Esophagus squamous epithelium (tissue), 5 donors: ENCODE results near the gene CHRNG. TPM values are rescaled to one million over a fixed set of nuclear protein-coding genes. Genes with fewer than 3 reads are reported as not detected.
"Not testable (repeated sequence)": the region's sequence is repeated elsewhere in the genome, so short reads cannot be mapped to it uniquely, and the experiment has no call there.

Experiments used
- DNase-seq: peaks from one replicate; lab custom pipeline; 2025; lab: John Stamatoyannopoulos, UW
- H3K27ac ChIP-seq, 4 donors: fragments of 200-600 bp; sonication (generic); one replicate each; pipeline ENCODE4 v1.5.1; 2016 to 2019; ENCODE audit warnings: mild to moderate bottlenecking in 1 of 4
- H3K27me3 ChIP-seq, 4 donors: fragments of 200-600 bp; sonication (generic); 1 replicate in 3 of 4; 2 replicates in 1 of 4; pipeline versions ENCODE4 v1.5.1 to v1.6.0; 2017 to 2021; ENCODE audit warnings: antibody characterized with exemption in 1 of 4
- H3K36me3 ChIP-seq, 3 donors: fragments of 200-600 bp; sonication (generic); one replicate each; pipeline ENCODE4 v1.5.1; 2016 to 2019
- H3K4me1 ChIP-seq, 3 donors: fragments of 200-600 bp; sonication (generic); one replicate each; pipeline ENCODE4 v1.5.1; 2017 to 2019
- H3K4me3 ChIP-seq, 4 donors: fragments of 200-600 bp; sonication (generic); 1 replicate in 3 of 4; 2 replicates in 1 of 4; pipeline ENCODE4 v1.5.1; 2016 to 2019; ENCODE audit warnings: mild to moderate bottlenecking in 2 of 4, moderate library complexity in 1 of 4
- H3K9me3 ChIP-seq, 3 donors: fragments of 200-600 bp; sonication (generic); one replicate each; pipeline ENCODE4 v1.5.1; 2016 to 2019
- POLR2A ChIP-seq, 4 donors: fragments of 450-650 bp; IDR thresholded peaks; one replicate each; pipeline ENCODE4 v1.6.1; 2017; ENCODE audit warnings: antibody characterized with exemption in 4 of 4, mild to moderate bottlenecking in 4 of 4, moderate library complexity in 3 of 4
- WGBS, 2 donors: methylation state at CpG; one replicate each; pipeline ENCODE4 v1.1.5; 2018; 5-methylcytosine and 5-hydroxymethylcytosine counted together
- intact Hi-C: fragments of 100-400 bp; cut with DNase I; formaldehyde crosslinking; loops from one replicate; pipeline ENCODE4 v1.15.0; 2022
- total RNA-seq, 4 donors: library from RNA; depleted of rRNA; stranded (reverse); fragments of >200 nt; gene quantifications; one replicate each; pipeline ENCODE4 v1.1.0, GENCODE V29; 2016
- TF ChIP-seq, protein P1 (sequence below), 6 experiments: fragments of 450-650 bp in 4 of 6; fragments of 200-600 bp in 2 of 6; sonication (generic) in 2 of 6; IDR thresholded peaks; one replicate each; pipeline ENCODE4 v1.5.1; 2016 to 2019; ENCODE audit warnings: antibody characterized with exemption in 6 of 6, mild to moderate bottlenecking in 4 of 6, moderate library complexity in 4 of 6
- donor health status: DM: yes; HTN: yes; CAD: no.

The CHRNG gene
- total RNA-seq, 4 donors from 2014 or later, result not detected

DNA sequence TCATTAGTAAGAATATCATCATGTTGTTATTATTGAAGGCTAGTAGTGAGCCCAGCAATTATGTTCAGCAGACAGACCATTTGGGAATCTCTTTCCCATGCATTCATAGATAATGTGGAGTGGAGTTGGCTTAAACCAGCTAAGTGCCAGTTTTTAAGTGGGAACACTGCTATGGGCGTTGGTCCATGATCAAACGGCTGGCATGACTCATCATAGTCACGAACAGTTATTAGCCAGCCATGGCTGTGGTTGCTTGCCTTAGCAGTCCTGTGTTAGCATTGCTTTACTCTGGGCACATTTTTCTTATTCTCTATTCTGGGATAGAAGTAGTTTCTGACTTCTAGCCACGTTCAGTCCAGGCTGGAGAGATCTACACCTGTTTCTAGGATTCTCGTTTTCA is 28.7 kb downstream of the CHRNG start:
- intact Hi-C loops, result no loop called here
- H3K27ac ChIP-seq, result peak overlapping the region in 3 of 4 donors; percentile 4 to 42 (median 19)
- H3K9me3 ChIP-seq, result no peaks in the 10 kb centered on the region
- TF ChIP-seq, protein P1, sequence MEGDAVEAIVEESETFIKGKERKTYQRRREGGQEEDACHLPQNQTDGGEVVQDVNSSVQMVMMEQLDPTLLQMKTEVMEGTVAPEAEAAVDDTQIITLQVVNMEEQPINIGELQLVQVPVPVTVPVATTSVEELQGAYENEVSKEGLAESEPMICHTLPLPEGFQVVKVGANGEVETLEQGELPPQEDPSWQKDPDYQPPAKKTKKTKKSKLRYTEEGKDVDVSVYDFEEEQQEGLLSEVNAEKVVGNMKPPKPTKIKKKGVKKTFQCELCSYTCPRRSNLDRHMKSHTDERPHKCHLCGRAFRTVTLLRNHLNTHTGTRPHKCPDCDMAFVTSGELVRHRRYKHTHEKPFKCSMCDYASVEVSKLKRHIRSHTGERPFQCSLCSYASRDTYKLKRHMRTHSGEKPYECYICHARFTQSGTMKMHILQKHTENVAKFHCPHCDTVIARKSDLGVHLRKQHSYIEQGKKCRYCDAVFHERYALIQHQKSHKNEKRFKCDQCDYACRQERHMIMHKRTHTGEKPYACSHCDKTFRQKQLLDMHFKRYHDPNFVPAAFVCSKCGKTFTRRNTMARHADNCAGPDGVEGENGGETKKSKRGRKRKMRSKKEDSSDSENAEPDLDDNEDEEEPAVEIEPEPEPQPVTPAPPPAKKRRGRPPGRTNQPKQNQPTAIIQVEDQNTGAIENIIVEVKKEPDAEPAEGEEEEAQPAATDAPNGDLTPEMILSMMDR (IDR thresholded peaks at IDR 0.05), result no peak
- TF ChIP-seq POLR2A (IDR thresholded peaks at IDR 0.05), result no peak
- H3K4me1 ChIP-seq, result peaks cover 0 to 18% (median 3%) of the 10 kb centered on the region in 3 donors
- H3K36me3 ChIP-seq, result peaks cover 22 to 100% (median 32%) of the 10 kb centered on the region in 3 donors
- 34 to 40% methylated on average over 5 of the region's 5 CpGs for WGBS, 2 donors
- H3K27me3 ChIP-seq, result no peaks in the 10 kb centered on the region
- no peak for DNase-seq
- H3K4me3 ChIP-seq, result no peak overlapping the region

DNA sequence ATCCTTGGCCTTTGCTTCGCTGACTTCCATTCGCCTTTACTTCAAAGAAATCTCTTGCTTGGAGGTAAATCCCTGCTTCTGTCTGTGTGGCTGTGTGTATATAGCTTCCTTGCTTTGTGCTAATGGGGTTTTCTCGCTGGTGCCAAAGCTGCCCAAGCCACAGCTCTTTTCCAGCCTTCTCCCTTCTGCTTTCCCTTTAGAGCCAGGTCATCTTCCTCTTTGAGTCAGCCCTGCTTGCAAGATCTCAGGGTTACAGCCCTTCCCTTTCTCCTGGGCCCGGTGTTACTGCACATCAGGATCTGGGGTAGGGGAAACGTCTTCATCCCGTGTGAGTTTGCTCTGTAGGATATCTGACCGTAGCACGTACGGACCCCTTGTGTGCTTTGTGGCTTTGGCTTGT is 30.0 kb downstream of the CHRNG start:
- 93 to 94% methylated on average over 9 of the region's 9 CpGs for WGBS, 2 donors
- TF ChIP-seq, protein P1 (IDR thresholded peaks at IDR 0.05), result no peak
- no peak for TF ChIP-seq POLR2A (IDR thresholded peaks at IDR 0.05)
- intact Hi-C loops, result no loop called here

DNA sequence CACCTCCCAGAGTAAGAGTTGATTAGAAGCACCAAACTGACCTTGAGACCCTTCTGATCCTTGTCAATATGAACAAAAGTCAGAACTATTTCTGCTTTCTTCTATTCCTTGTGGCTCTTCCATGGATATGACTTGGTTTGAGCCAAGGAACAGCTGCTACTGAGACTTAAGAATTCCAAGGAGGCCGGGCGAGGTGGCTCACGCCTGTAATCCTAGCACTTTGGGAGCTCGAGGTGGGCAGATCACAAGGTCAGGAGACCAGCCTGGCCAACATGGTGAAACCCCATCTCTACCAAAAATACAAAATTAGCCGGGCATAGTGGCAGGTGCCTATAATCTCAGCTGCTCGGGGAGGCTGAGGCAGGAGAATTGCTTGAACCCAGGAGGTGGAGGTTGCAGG is 31.0 kb downstream of the CHRNG start:
- peaks cover 0 to 18% (median 3%) of the 10 kb centered on the region in 3 donors for H3K4me1 ChIP-seq
- H3K27me3 ChIP-seq, DNase-seq, intact Hi-C loops, H3K27ac ChIP-seq, H3K9me3 ChIP-seq, H3K4me3 ChIP-seq: not testable (repeated sequence)
- WGBS, 2 donors, result 97 to 98% methylated on average over 5 of the region's 6 CpGs
- peaks cover 18 to 100% (median 38%) of the 10 kb centered on the region in 3 donors for H3K36me3 ChIP-seq

More for the DNA sequence above, 30.0 kb downstream of the CHRNG start:
- no peak for DNase-seq
- H3K36me3 ChIP-seq, result peaks cover 22 to 100% (median 41%) of the 10 kb centered on the region in 3 donors
- no peaks in the 10 kb centered on the region for H3K9me3 ChIP-seq
- no peaks in the 10 kb centered on the region for H3K27me3 ChIP-seq
- H3K4me1 ChIP-seq, result peaks cover 0 to 18% (median 3%) of the 10 kb centered on the region in 3 donors
- no peak overlapping the region for H3K4me3 ChIP-seq
- H3K27ac ChIP-seq, result no peak overlapping the region

DNA sequence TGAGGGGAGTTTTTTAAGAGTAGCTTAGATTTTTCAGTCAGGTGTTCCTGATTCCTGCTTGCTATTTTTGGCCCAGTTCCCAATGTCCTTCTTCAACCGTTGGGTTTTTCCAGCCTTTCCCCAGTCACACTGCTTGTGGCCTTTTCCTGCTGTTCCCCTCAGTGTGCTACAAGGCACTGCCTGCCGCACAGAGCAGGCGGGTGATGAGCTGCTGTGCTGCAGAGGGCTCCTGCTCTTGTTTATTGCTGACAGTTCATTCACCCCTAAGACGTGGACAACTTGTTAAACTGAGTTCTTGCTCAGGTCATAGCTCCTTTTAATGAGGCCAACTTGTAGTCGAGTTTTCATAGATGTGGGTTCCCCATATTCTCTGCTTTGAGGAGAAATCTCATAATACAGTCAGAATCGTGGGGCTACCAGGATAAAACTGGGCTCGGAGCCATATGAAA is 31.6 kb downstream of the CHRNG start:
- no peak overlapping the region for H3K27ac ChIP-seq
- H3K36me3 ChIP-seq, result peaks cover 18 to 100% (median 33%) of the 10 kb centered on the region in 3 donors

DNA sequence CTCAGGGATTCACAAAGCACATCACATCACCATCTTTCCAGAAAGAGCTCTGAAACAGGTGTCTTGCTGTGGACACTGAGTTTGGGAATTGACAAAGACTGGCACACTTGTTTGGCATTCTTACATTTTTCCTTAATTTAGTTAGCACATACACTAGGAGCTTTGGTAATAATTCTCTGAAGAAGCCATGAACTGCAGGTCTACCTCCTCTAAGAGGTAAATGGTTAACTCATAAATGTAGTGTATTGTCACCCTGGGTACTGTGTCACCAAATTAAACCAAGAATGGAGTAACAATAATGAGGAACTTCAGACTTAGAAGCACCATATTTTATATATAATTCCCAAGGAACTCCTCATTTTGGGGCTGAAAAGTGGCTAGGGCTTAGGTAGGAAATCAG is 33.5 kb downstream of the CHRNG start:
- Histone ChIP-seq H3K27ac (no peak overlapping the region), H3K27me3 (no peaks in the 10 kb centered on the region), H3K4me3 (no peak overlapping the region), H3K36me3 (peaks cover 11 to 99% (median 23%) of the 10 kb centered on the region in 3 donors), H3K9me3 (no peaks in the 10 kb centered on the region), H3K4me1 (peaks cover 0 to 6% (median 3%) of the 10 kb centered on the region in 3 donors)
- intact Hi-C loops, result no loop called here
- no peak for DNase-seq
- TF ChIP-seq POLR2A (IDR thresholded peaks at IDR 0.05), result no peak
- TF ChIP-seq, protein P1 (IDR thresholded peaks at IDR 0.05), result no peak

More for the DNA sequence above, 31.6 kb downstream of the CHRNG start:
- Histone ChIP-seq H3K4me1 (peaks cover 0 to 18% (median 3%) of the 10 kb centered on the region in 3 donors), H3K27me3 (no peaks in the 10 kb centered on the region), H3K4me3 (no peak overlapping the region), H3K9me3 (no peaks in the 10 kb centered on the region)
- intact Hi-C loops, result no loop called here
- WGBS, 2 donors, result 80 to 81% methylated on average over 7 of the region's 7 CpGs
- DNase-seq, result no peak
- TF ChIP-seq, protein P1 (IDR thresholded peaks at IDR 0.05), result no peak
- TF ChIP-seq POLR2A (IDR thresholded peaks at IDR 0.05), result no peak
